GM21526 (cell line): ENCODE data around the gene OR1J2.

Experiments used
- ATAC-seq: cut with Tn5 transposase; IDR thresholded peaks from one replicate; pipeline ENCODE4 v1.9.1; 2021; ENCODE audit warnings: moderate library complexity; ENCODE audit not compliant: unreplicated experiment, low FRiP score

Gene OR1J2

DNA sequence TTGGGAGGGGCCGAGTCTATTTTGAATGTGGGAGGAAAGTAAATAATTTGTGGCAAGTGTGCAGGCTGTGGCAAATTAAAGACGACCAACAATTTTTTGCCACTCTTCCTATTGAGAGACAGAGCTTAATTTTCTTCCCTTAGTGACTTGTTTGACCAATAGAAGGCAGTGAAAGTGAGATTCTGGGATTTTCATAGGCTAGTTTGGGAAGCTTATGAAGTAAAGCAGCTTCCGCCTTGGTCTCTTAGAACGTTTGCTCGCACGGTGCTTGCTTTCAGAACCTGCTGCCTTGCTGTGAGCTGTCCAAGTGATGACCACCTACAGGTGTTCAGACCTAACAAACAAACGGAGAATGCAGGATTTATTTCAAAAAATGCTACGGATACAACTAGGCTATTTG lies 35.6 kb downstream of the OR1J2 start:
- ATAC-seq: no peak

DNA sequence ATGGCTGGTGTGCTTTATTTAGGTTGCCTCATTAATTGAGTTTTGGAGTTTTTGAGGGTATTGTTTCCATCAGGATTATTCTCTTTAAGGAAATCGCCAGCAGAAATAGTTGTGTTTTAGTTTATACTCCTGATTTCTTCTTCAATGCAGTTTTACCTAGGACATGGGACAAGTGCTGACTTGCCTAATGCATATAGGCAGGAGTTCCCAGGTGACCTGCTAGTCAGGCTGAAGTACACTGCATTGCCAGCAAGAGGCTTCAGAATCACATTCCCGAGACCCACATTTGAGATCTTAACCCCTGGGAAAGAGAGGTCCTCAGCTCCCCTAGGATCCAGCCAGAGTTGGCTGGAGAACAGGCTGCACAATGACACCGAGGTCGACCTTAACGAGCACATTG lies 40.8 kb downstream of the OR1J2 start:
- ATAC-seq: no peak

DNA sequence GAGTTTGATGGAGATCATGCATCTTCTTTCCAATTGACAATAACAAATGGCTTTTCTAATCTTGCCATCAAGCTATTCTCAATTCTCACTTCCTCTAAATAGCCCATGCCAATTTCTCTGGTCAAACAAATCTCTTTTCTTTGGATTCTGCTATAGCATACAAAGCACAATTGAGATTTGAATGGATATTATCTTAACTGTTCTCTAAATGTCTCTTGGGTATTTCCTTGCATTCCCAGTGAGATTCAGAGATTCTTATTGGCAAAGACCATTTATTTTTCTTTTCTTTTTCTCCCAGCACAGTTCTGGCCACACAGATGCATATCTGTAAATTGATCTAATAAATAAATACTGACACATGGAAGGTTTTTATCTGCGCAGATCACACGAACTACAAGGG lies 42.2 kb downstream of the OR1J2 start, which contains the start of gene OR1N2:
OR1N2 (plus strand) TSS at position 301 of the 400 bp plus-strand sequence. CDS start 100 bp downstream, outside the sequence.
- ATAC-seq: no peak
